Measurements from ENCODE around the gene SALL3. TPM values are rescaled to one million over a fixed set of nuclear protein-coding genes. Genes with fewer than 3 reads are reported as not detected.

The SALL3 gene
- total and polyA plus RNA-seq, 2 donors (not counting 3 experiments of a cell fraction or from before 2014, with no cell fraction given): not detected

DNA sequence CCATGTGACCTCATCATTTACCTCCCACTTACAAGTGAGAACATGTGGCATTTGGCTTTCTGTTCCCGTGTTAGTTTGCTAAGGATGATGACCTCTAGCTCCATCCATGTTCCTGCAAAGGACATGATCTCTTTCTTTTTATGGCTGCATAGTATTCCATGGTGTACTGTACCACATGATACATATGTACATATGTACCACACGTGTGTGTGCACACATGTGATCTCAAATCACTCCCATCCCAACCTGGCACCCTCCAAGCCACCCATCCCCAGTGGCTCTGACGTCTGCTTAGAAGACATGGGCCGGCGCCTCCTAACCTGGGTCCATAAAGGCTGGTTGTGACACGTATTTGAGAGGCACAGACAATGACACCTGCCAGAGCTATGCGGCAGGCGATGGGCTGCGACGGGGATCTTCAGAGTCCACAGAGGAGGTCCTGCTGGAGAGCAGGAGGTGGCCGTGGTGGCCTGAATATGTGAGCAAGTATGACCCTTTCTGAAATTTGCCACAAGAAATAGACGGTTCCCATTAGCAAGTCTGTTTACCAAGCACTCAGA lies 8.8 kb upstream of the SALL3 start:
- Histone ChIP-seq H3K36me3 (ENCODE audit: control insufficient read depth in 2 of 2, extremely low read depth in 1 of 2, insufficient read depth in 2 of 2, low read length in 2 of 2) (no peaks in the 10 kb centered on the region), H4K20me1 (replicated peaks; ENCODE audit: control insufficient read depth, extremely low read depth, insufficient read depth, low read length) (peaks cover 2% of the 10 kb centered on the region), H3K9me1 (replicated peaks; ENCODE audit: control insufficient read depth, extremely low read depth, insufficient read depth, low read length) (no peaks in the 10 kb centered on the region), H3K9ac (replicated peaks; ENCODE audit: extremely low read depth, insufficient read depth, low read length) (no peak overlapping the region), H3K4me3 (replicated peaks in 1 of 3; ENCODE audit: insufficient read depth in 1 of 3, low read depth in 1 of 3, low read length in 3 of 3) (no peak overlapping the region), H3K27me3 (ENCODE audit: control insufficient read depth in 2 of 2, insufficient read depth in 2 of 2, low read length in 2 of 2) (peaks cover 33% of the 10 kb centered on the region in 2 experiments), H2AFZ (ENCODE audit: low read depth, low read length) (no peak overlapping the region), H3K79me2 (ENCODE audit: control insufficient read depth, insufficient read depth, low read length) (no peaks in the 10 kb centered on the region), H3K27ac (ENCODE audit: insufficient read depth, low read depth, low read length) (no peak overlapping the region), H3K9me3 (replicated peaks; ENCODE audit: control insufficient read depth, insufficient read depth, low read length) (no peaks in the 10 kb centered on the region), H3K4me2 (ENCODE audit: insufficient read depth, low read length) (no peak overlapping the region), H3K4me1 (ENCODE audit: control insufficient read depth, extremely low read depth, insufficient read depth, low read length) (no peaks in the 10 kb centered on the region)
- DNase-seq (ENCODE audit: low read depth, low spot score) (no peak), FAIRE-seq (no peak)
- ChIA-PET CTCF (no interaction called here), POLR2A (no interaction called here)
- dilution Hi-C loops (cut with MboI; ENCODE audit: extremely low pct_ligation_motif_present, low sequenced_read_pairs) (no loop called here), intact Hi-C loops (cut with micrococcal nuclease) (no loop called here)
- no TSS peak for BruUV-seq (replicated peaks)
- TF ChIP-seq POLR2A (IDR thresholded peaks at IDR 0.05; ENCODE audit: low read depth, low read length) (no peak), MAX (IDR thresholded peaks at IDR 0.05; ENCODE audit: insufficient read depth, insufficient read length) (no peak), GATA2 (IDR thresholded peaks at IDR 0.05; ENCODE audit: insufficient read depth, insufficient read length, low read depth, low read length) (no peak), EZH2 (IDR thresholded peaks at IDR 0.05; ENCODE audit: borderline replicate concordance, low read depth, low read length, severe bottlenecking) (no peak), MYC (IDR thresholded peaks at IDR 0.05; ENCODE audit: low read depth, low read length) (no peak)

DNA sequence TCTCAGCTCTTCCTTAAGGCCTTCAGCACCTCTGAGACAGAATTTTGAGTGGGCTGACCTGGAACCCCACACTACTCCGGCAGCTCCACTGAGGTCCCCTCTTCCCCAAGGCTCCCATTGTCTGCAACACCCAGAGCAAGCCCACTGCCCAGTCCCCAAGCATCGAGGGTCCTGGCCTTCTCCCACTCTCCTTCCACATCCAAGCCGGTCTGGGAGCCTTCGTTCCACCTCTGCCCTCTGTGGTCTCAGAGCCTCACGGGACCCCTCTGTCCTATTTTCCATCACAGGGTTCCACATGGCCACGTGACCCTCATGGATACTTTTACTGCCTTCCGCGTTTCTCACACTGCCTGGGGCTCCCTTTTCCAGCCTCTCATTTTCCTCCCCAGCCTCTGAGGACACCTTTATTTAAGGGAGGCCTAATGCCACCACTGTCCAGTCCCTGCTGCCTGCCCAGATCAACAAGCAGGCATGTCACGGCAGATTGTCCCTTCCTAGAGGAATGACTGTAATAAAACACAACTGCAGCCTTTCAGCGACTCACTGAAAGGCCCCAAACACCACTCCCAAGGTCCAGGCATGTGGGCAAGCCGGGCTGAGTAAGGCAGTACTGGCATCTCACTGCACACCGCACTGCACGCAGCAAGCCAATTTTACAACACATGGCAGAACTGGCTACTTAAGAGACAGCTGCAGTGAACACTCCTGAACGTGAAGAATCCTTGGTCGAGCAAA lies 7.9 kb upstream of the SALL3 start:
- dilution Hi-C loops (cut with MboI; ENCODE audit: extremely low pct_ligation_motif_present, low sequenced_read_pairs) (no loop called here), intact Hi-C loops (cut with micrococcal nuclease) (no loop called here)
- Histone ChIP-seq H3K4me2 (ENCODE audit: insufficient read depth, low read length) (no peak overlapping the region), H3K27me3 (ENCODE audit: control insufficient read depth in 2 of 2, insufficient read depth in 2 of 2, low read length in 2 of 2) (peaks cover 40 to 42% of the 10 kb centered on the region in 2 experiments), H3K27ac (ENCODE audit: insufficient read depth, low read depth, low read length) (no peak overlapping the region), H3K36me3 (ENCODE audit: control insufficient read depth in 2 of 2, extremely low read depth in 1 of 2, insufficient read depth in 2 of 2, low read length in 2 of 2) (no peaks in the 10 kb centered on the region), H4K20me1 (replicated peaks; ENCODE audit: control insufficient read depth, extremely low read depth, insufficient read depth, low read length) (peaks cover 2% of the 10 kb centered on the region), H3K4me1 (ENCODE audit: control insufficient read depth, extremely low read depth, insufficient read depth, low read length) (no peaks in the 10 kb centered on the region), H2AFZ (ENCODE audit: low read depth, low read length) (no peak overlapping the region), H3K9me3 (replicated peaks; ENCODE audit: control insufficient read depth, insufficient read depth, low read length) (no peaks in the 10 kb centered on the region), H3K9ac (replicated peaks; ENCODE audit: extremely low read depth, insufficient read depth, low read length) (no peak overlapping the region), H3K79me2 (ENCODE audit: control insufficient read depth, insufficient read depth, low read length) (no peaks in the 10 kb centered on the region), H3K4me3 (replicated peaks in 1 of 3; ENCODE audit: insufficient read depth in 1 of 3, low read depth in 1 of 3, low read length in 3 of 3) (no peak overlapping the region), H3K9me1 (replicated peaks; ENCODE audit: control insufficient read depth, extremely low read depth, insufficient read depth, low read length) (no peaks in the 10 kb centered on the region)
- TF ChIP-seq JUN (IDR thresholded peaks at IDR 0.05; ENCODE audit: borderline replicate concordance, insufficient read depth, insufficient read length, low read depth) (no peak), MAX (IDR thresholded peaks at IDR 0.05; ENCODE audit: insufficient read depth, insufficient read length) (no peak), GATA2 (IDR thresholded peaks at IDR 0.05; ENCODE audit: insufficient read depth, insufficient read length, low read depth, low read length) (no peak), POLR2AphosphoS5 (IDR thresholded peaks at IDR 0.05; ENCODE audit: insufficient read depth, low read depth, low read length) (no peak), MYC (IDR thresholded peaks at IDR 0.05; ENCODE audit: low read depth, low read length) (no peak), FOS (IDR thresholded peaks at IDR 0.05; ENCODE audit: borderline replicate concordance, insufficient read depth, low read length) (no peak), POLR2A (IDR thresholded peaks at IDR 0.05; ENCODE audit: low read depth, low read length) (no peak), EZH2 (IDR thresholded peaks at IDR 0.05; ENCODE audit: borderline replicate concordance, low read depth, low read length, severe bottlenecking) (no peak)
- TF ChIP-seq, protein P1, sequence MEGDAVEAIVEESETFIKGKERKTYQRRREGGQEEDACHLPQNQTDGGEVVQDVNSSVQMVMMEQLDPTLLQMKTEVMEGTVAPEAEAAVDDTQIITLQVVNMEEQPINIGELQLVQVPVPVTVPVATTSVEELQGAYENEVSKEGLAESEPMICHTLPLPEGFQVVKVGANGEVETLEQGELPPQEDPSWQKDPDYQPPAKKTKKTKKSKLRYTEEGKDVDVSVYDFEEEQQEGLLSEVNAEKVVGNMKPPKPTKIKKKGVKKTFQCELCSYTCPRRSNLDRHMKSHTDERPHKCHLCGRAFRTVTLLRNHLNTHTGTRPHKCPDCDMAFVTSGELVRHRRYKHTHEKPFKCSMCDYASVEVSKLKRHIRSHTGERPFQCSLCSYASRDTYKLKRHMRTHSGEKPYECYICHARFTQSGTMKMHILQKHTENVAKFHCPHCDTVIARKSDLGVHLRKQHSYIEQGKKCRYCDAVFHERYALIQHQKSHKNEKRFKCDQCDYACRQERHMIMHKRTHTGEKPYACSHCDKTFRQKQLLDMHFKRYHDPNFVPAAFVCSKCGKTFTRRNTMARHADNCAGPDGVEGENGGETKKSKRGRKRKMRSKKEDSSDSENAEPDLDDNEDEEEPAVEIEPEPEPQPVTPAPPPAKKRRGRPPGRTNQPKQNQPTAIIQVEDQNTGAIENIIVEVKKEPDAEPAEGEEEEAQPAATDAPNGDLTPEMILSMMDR (IDR thresholded peaks at IDR 0.05; ENCODE audit: extremely low read depth in 1 of 2, insufficient read depth in 1 of 2, low read depth in 1 of 2, low read length in 2 of 2): no peak
- POLR2A ChIA-PET: no interaction called here
- BruUV-seq (replicated peaks): no TSS peak
- DNase-seq (ENCODE audit: low read depth, low spot score) (no peak), FAIRE-seq (no peak)
- CTCF ChIA-PET: no interaction called here

Measured in endothelial cell of umbilical vein (primary cell).